RWPE1 (cell line): ENCODE data around the gene HOMER2.
A peak's percentile ranks its signal among the peaks of the same experiment; 100 is the strongest.

Experiments
- CTCF ChIA-PET: fragments of 350-600 bp; sonication (Branson Sonifier 250); formaldehyde crosslinking; extraction: SDS; loops from one replicate; lab custom pipeline; 2021; lab: Yijun Ruan, JAX
- POLR2A ChIA-PET: fragments of 400-600 bp; formaldehyde crosslinking; extraction: SDS; loops from one replicate; lab custom pipeline; 2020; ENCODE audit warnings: antibody characterized with exemption; ENCODE audit not compliant: low non-redundant PET; lab: Yijun Ruan, JAX
- DNase-seq: peaks from one replicate; pipeline ENCODE4 v3.0.0; 2012; ENCODE audit warnings: low spot score
- H3K27ac ChIP-seq: fragments of 450-650 bp; 2 replicates; pipeline ENCODE4 v1.5.1; 2017
- TF ChIP-seq, protein P1 (sequence below): fragments of 450-650 bp; conservative IDR thresholded peaks from 2 replicates; pipeline ENCODE4 v1.5.1; 2017; ENCODE audit warnings: low read depth, mild to moderate bottlenecking

Gene HOMER2

GRCh38 chr15:82807920-82808633 lies 144.4 kb downstream of the HOMER2 start:
- TF ChIP-seq, protein P1, sequence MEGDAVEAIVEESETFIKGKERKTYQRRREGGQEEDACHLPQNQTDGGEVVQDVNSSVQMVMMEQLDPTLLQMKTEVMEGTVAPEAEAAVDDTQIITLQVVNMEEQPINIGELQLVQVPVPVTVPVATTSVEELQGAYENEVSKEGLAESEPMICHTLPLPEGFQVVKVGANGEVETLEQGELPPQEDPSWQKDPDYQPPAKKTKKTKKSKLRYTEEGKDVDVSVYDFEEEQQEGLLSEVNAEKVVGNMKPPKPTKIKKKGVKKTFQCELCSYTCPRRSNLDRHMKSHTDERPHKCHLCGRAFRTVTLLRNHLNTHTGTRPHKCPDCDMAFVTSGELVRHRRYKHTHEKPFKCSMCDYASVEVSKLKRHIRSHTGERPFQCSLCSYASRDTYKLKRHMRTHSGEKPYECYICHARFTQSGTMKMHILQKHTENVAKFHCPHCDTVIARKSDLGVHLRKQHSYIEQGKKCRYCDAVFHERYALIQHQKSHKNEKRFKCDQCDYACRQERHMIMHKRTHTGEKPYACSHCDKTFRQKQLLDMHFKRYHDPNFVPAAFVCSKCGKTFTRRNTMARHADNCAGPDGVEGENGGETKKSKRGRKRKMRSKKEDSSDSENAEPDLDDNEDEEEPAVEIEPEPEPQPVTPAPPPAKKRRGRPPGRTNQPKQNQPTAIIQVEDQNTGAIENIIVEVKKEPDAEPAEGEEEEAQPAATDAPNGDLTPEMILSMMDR, result no peak
- POLR2A ChIA-PET, result no interaction called here
- peak overlapping the region; percentile 98 for H3K27ac ChIP-seq
- no peak for DNase-seq
- CTCF ChIA-PET, result no interaction called here

DNA sequence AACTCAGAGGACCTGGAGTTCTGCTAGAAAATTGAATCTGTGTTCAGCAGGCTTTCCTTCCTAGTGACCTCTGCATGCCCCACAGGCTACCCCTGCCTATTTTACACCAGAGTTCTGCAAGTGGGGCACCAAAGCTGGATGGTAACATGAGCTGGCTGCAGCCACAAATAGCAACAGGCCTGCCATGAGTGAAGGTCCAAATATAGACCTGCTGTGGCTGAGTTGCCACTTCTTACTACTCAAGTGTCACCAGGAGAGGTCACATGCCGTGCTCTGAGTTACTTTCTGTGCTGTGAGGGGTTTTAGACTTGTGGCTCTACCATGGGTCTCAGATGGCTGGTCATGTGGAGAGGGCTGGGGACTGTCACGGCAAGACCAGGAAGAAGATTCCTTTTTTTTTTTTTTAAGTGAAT lies 146.5 kb downstream of the HOMER2 start, which contains the start of gene FSD2:
TSS of gene FSD2 (minus strand) at position 76 of the 413 bp plus-strand sequence. CDS start 18,679 bp downstream, outside the sequence.
- DNase-seq, result no peak
- TF ChIP-seq, protein P1, result no peak
- POLR2A ChIA-PET, result no interaction called here
- no peak within 1 kb of the TSS for H3K27ac ChIP-seq
- CTCF ChIA-PET, result interaction anchor here (0.7 kb wide), 1 partner anchor 263 kb away, joined by 3 read pairs; no protein-coding TSS in a partner anchor

DNA sequence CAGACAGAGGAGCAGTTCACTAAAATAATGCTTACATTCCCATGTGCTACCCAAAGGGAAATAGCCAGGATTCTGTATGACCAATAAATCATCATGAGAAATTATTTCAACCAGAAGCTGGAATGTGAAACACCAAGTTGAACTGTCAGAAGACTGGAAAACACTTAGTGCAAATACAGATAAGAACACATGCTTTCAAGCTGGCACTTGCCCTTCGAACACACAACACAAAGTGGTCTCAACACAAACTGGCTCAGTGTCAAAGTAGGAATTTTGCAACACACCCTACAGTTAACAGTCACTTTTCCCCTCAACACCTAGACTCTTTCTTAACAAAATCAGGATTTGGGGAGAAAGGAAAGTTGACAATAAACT lies 148.0 kb downstream of the HOMER2 start:
- CTCF ChIA-PET, result interaction anchor here (0.5 to 0.7 kb wide), 2 partner anchors 22 to 1473 kb away, joined by 3 to 4 read pairs; no protein-coding TSS in a partner anchor
- TF ChIP-seq, protein P1, result no peak
- POLR2A ChIA-PET, result no interaction called here

GRCh38 chr15:82803793-82804574 lies 148.5 kb downstream of the HOMER2 start:
- ChIA-PET POLR2A (no interaction called here), CTCF (interaction anchor here (0.5 to 0.7 kb wide), 3 partner anchors 22 to 1472 kb away, joined by 3 to 6 read pairs (median 4); no protein-coding TSS in a partner anchor)
- TF ChIP-seq, protein P1, result no peak
- DNase-seq, result no peak
- no peak overlapping the region for H3K27ac ChIP-seq

More for the DNA sequence above, 148.0 kb downstream of the HOMER2 start:
- H3K27ac ChIP-seq, result no peak overlapping the region
- DNase-seq, result no peak

DNA sequence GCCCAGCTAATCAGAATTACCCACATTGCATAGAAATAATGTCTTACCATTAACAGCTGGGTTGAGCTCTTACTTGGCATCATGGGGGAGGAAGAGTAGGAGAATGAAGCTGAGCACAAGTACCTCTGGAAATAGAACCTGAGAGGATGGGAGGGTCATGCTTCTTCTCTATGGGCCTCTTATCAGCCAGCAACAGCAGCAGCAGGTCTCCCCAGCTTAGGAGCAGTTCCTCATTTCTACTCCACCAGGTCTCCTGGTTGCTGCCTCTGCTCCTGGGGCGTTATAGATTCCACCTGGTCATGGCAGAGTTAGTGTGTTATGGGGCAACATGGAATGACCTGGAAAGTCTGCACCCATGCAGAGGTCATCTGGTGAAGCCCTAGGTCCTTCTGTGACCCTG lies 150.0 kb downstream of the HOMER2 start:
- DNase-seq, result no peak
- POLR2A ChIA-PET, result no interaction called here
- no peak overlapping the region for H3K27ac ChIP-seq
- TF ChIP-seq, protein P1, result no peak
- CTCF ChIA-PET, result no interaction called here

GRCh38 chr15:82799183-82799841 lies 153.2 kb downstream of the HOMER2 start:
- POLR2A ChIA-PET, result no interaction called here
- DNase-seq, result no peak
- CTCF ChIA-PET, result no interaction called here
- H3K27ac ChIP-seq, result no peak overlapping the region
- TF ChIP-seq, protein P1, result no peak
